Measurements from ENCODE around the gene FBXO34.

FBXO34 gene

DNA sequence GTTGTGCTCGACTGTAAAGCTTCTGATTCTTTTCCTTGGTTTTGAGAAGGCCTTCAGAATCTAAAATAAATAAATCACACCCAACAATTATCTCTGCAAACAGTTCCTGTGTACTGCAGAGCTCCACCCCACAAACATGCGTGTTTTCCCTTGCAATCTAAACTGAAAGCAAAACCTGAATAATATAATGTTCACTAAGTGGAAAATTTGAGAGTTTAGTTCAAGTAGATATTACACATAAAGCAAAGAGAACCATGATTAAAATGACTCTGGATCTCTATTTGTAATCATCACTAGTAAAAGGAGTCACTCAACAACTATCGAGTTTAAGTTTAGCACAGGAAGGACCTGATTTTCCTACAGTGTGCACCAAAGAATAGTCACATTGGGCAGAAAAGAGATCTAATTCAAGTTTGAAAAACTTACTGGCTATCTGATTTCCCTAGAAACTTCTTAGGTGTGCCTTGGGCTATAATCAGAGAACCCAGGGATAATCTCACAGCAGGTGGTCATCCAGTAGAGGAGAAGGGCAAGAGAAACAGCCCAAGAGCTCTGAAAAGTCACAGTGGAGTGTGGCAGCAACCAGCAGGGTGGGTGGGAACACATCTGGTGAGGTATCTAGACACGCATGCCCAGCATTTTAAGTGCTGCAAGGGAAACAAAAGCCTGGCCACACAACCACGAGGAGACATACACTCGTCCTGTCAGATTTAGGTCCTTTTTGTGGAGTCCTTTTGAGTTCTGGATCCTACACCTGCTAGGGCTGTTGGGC, 115.0 kb downstream of the FBXO34 start:
- peaks cover 11% of the 10 kb centered on the region for H3K36me3 ChIP-seq
- H3K9me3 ChIP-seq, result no peaks in the 10 kb centered on the region
- no peaks in the 10 kb centered on the region for H3K4me1 ChIP-seq
- H3K27me3 ChIP-seq, result no peaks in the 10 kb centered on the region
- H3K4me3 ChIP-seq (ENCODE audit: low read depth, low read length), result no peak overlapping the region
- no peak for DNase-seq
- TF ChIP-seq, protein P1, sequence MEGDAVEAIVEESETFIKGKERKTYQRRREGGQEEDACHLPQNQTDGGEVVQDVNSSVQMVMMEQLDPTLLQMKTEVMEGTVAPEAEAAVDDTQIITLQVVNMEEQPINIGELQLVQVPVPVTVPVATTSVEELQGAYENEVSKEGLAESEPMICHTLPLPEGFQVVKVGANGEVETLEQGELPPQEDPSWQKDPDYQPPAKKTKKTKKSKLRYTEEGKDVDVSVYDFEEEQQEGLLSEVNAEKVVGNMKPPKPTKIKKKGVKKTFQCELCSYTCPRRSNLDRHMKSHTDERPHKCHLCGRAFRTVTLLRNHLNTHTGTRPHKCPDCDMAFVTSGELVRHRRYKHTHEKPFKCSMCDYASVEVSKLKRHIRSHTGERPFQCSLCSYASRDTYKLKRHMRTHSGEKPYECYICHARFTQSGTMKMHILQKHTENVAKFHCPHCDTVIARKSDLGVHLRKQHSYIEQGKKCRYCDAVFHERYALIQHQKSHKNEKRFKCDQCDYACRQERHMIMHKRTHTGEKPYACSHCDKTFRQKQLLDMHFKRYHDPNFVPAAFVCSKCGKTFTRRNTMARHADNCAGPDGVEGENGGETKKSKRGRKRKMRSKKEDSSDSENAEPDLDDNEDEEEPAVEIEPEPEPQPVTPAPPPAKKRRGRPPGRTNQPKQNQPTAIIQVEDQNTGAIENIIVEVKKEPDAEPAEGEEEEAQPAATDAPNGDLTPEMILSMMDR (IDR thresholded peaks at IDR 0.05; ENCODE audit: low read depth, low read length), result no peak

DNA sequence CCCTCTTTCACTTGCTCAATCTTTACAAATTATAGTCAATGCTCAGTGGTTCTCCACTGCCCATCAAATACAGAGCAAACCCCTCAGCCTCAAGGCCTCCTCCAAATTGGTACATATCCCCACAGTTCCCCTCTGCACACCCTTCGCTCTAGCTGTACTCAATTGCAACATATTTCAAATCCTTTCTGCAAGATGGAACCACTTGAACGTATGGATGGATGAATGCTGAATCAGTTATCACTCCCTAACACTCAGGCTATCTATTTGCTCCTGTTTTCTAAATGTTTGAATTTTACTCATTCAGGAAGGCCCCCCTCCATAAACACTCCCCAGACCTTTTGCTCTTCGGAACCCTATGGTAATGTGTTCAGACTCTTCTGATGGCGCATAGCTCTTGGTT, 115.9 kb downstream of the FBXO34 start:
- Histone ChIP-seq H3K4me3 (ENCODE audit: low read depth, low read length) (no peak overlapping the region), H3K36me3 (peaks cover 4% of the 10 kb centered on the region; the same call in 1 of the 2 replicates), H3K4me1 (no peaks in the 10 kb centered on the region), H3K27me3 (no peaks in the 10 kb centered on the region), H3K9me3 (no peaks in the 10 kb centered on the region)
- no peak for DNase-seq
- TF ChIP-seq, protein P1 (IDR thresholded peaks at IDR 0.05; ENCODE audit: low read depth, low read length), result no peak

DNA sequence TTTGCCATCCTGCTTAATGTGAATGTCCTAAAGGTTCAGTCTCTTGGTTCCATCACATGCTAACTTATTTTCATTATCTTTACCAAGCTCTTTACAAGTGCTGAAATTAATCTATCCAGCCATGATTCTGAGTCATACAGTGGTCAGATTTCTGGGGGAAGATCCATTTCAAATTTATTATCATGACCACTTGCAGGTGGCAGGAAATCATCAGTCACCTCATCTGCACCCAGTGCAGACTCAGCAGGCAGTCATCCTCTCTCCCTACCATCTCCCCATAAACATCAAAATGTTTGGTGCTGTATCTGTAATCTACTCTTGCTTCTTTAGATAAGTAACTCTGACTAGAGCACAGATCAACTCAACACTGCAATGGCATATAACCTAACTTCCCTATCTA, 116.9 kb downstream of the FBXO34 start:
- no peak overlapping the region for H3K4me3 ChIP-seq (ENCODE audit: low read depth, low read length)
- H3K9me3 ChIP-seq, result no peaks in the 10 kb centered on the region
- H3K36me3 ChIP-seq, result peaks cover 4% of the 10 kb centered on the region; the same call in 1 of the 2 replicates
- DNase-seq, result no peak
- no peaks in the 10 kb centered on the region for H3K4me1 ChIP-seq
- H3K27me3 ChIP-seq, result no peaks in the 10 kb centered on the region
- TF ChIP-seq, protein P1 (IDR thresholded peaks at IDR 0.05; ENCODE audit: low read depth, low read length), result no peak

DNA sequence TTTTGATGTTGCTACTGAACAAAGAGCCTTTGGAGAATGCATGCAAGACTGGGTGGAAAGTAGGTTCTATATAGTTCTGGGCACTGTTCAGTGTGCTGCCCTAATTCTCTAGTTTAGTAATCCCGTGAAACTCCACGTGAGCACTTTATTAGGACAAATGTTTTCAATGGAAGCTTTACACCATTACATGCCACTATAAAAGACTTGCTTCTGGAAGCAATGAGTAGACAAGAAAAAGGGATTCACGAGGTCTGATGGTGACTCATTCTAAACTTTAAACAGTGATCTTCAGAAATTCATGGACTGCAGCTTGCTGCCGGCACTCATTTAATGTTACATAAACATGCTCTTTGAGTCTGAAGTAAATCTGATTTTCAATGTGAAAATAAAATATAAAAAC, 118.1 kb downstream of the FBXO34 start:
- DNase-seq, result no peak
- no peaks in the 10 kb centered on the region for H3K9me3 ChIP-seq
- no peaks in the 10 kb centered on the region for H3K4me1 ChIP-seq
- H3K36me3 ChIP-seq, result peaks cover 4% of the 10 kb centered on the region; the same call in 1 of the 2 replicates
- TF ChIP-seq, protein P1 (IDR thresholded peaks at IDR 0.05; ENCODE audit: low read depth, low read length), result no peak
- no peaks in the 10 kb centered on the region for H3K27me3 ChIP-seq
- no peak overlapping the region for H3K4me3 ChIP-seq (ENCODE audit: low read depth, low read length)

DNA sequence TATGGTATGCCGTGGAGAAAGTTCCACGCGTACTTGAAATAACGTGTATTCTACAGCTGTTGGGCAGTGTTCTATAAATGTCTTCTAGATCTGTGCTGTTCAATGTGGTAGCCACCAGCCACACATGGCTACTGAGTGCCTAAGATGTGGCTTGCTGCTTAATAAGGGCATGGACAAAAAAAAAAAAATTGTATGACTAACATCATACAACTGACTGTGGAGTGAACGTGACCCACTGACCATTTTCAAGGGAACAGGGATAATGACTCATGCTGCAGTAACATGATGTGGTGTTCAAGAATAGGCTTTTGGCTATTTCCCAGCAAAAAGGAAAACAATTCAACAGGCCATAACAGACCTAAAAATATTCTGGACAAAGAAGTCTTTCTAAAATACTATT, 127.5 kb downstream of the FBXO34 start:
- H3K4me1 ChIP-seq, result no peaks in the 10 kb centered on the region; the same call in 1 of the 2 replicates
- TF ChIP-seq, protein P1 (IDR thresholded peaks at IDR 0.05; ENCODE audit: low read depth, low read length), result no peak
- H3K27me3 ChIP-seq, result no peaks in the 10 kb centered on the region
- DNase-seq, result no peak
- no peaks in the 10 kb centered on the region for H3K9me3 ChIP-seq
- H3K4me3 ChIP-seq (ENCODE audit: low read depth, low read length), result no peak overlapping the region
- peaks cover 10% of the 10 kb centered on the region for H3K36me3 ChIP-seq

DNA sequence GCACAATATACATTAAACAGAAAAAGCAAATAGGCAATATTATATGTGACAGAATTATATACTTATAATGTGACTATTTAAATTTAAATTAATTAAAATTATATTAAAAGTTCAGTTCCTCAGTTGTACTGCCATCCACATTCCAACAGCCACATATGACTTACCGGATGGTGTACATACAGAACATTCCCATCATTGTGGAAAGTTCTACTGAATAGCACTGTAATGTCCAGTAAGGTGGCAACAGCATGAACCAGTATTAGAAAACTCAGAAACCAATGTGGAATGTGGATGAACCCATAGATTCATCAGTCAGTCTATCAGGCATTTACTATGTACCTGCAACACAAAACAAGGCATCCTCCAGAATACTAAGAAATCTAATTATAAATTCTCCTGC, 128.0 kb downstream of the FBXO34 start:
- H3K9me3 ChIP-seq, result no peaks in the 10 kb centered on the region

More for the DNA sequence above, 128.0 kb downstream of the FBXO34 start:
- TF ChIP-seq, protein P1 (IDR thresholded peaks at IDR 0.05; ENCODE audit: low read depth, low read length), result no peak
- no peak overlapping the region for H3K4me3 ChIP-seq (ENCODE audit: low read depth, low read length)
- DNase-seq, result no peak
- no peaks in the 10 kb centered on the region for H3K27me3 ChIP-seq
- H3K36me3 ChIP-seq, result peaks cover 10% of the 10 kb centered on the region
- H3K4me1 ChIP-seq, result no peaks in the 10 kb centered on the region; the same call in 1 of the 2 replicates
